ENCODE measurements around the gene INSRR. TPM values are rescaled to one million over a fixed set of nuclear protein-coding genes. Genes with fewer than 3 reads are reported as not detected.

Gene INSRR
- total RNA-seq, 1 donor from 2014 or later: 0.24 TPM

DNA sequence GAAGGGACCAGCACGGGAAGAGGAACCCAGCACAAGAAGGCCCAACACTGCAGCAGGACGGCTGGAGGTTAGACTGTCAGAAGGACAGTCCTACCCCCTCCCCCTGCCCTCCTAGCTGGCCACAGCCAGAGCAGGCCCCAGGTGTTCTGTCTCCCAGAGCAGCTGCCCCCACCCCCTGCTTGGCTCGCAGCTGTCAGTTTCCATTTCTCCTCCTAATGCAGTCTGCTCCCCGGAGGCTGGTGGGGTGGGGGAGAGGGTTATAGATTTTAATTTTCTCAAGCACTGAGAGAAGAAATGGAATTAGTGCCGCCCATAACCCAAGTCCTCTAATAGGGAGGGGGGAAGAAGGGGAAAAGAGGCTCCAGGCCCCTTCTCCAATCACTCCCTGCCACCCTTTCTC is 21.6 kb upstream of the INSRR start:
- DNase-seq (ENCODE audit: low spot score): no peak
- intact Hi-C loops (cut with DNase I): loop anchor here (10.0 kb wide), 1 partner anchor 186 kb away; no protein-coding TSS in a partner anchor

DNA sequence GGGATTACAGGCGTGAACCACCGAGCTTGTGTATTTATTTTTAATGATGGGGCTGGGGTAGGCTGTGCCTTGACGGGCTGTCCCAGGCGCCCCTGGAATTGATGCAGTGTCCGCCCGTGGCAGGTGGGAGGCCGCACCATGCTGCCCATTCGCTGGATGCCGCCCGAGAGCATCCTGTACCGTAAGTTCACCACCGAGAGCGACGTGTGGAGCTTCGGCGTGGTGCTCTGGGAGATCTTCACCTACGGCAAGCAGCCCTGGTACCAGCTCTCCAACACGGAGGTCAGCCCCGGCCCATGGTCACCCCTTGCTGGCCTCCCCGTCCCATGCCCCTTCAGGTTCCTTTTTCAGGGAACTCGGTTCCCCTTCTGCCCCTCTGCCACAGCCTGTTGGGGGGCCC is 21.0 kb upstream of the INSRR start:
- DNase-seq (ENCODE audit: low spot score): no peak
- intact Hi-C loops (cut with DNase I): loop anchor here (10.0 kb wide), 1 partner anchor 185 kb away; no protein-coding TSS in a partner anchor

DNA sequence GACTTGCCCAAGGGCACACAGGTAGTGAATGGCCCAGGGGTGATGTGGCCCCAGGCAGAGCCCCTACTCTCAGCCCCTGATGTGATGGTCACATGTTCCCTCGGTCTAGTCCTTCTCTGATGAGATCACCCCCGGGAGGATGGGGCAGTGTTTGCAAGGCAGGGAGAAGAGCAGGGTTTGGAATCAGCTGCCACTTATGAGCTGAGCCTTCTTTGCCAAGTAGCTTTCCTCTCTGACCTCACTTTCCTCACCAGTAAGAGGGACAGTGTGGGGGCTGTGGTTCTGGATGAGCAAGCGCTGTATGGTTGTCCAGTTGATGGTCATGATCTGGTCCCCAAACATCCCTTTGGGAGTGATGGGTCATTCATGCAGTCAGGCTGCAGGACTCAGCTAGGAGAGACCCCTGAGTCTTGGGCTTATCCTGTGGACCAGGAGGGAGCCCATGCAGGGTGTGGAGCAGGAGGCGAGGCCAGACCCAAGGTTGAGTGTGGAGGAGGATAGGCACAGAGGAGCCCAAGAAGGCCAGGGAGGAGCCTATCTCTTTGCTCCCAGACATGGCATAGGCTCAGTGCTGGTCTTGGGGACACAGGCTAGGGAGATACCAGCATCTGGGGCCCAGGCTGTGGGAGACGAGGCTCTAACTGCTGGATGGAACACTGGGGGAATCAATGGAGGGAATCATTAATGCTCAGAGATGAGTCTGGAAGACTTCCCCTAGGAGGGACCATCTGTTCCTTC is 18.7 kb upstream of the INSRR start:
- DNase-seq (ENCODE audit: low spot score): no peak
- intact Hi-C loops (cut with DNase I): no loop called here

DNA sequence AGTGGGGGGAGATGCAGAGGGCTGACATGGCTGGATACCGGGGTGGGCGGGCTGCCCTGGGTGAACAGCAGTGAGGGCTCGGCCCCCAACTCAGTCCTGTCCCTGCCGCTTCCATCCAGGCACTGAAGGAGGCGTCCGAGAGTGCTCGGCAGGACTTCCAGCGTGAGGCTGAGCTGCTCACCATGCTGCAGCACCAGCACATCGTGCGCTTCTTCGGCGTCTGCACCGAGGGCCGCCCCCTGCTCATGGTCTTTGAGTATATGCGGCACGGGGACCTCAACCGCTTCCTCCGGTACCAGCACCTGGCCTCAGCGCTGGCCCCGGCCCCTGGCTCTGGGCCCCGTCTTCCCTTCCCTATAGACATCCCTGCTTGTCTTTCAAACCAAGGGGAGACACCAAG is 17.4 kb upstream of the INSRR start:
- intact Hi-C loops (cut with DNase I): no loop called here

DNA sequence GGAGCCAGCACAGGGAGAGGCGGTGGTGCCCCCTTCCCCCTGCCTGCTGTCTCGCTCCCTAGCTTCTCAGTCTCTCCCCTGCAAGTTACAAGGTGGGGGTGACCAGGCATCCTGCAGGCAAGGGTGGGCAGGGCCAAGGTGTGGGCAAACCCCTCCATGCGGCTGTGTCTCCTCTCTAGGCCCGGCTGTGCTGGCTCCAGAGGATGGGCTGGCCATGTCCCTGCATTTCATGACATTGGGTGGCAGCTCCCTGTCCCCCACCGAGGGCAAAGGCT is 16.4 kb upstream of the INSRR start:
- no peak for DNase-seq (ENCODE audit: low spot score)
- intact Hi-C loops (cut with DNase I): no loop called here

More for the DNA sequence above, 17.4 kb upstream of the INSRR start:
- no peak for DNase-seq (ENCODE audit: low spot score)

DNA sequence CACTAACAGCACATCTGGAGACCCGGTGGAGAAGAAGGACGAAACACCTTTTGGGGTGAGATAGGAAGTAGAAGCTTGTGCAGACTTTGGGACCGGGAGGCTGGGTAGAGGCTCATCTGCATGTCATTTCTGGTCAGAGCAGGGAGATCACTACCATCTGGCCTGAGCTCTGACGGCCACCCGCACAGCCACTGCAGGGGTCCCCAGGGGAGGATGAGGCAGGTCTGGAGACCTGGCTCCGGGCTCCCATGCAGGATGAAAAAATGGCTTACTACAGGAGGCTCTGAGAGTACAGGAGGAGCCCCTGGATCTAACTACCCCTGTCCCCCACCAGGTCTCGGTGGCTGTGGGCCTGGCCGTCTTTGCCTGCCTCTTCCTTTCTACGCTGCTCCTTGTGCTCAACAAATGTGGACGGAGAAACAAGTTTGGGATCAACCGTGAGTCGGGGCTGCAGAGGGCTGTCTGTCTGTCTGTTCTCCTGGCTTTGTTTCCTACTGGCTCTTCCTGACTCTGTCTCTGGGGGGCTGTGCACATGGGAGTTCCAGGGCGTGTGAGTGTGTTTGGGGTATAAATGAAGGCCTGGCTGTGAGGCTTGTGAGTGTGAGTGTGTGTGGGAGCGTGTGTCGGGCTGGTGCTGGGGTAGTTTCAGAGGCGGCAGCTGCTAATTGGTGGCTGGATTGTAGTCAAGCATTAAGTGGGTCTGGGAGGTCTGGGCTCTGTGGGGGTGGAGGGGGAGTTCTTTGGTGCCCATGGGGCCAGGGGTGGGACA is 15.8 kb upstream of the INSRR start:
- no peak for DNase-seq (ENCODE audit: low spot score)
- intact Hi-C loops (cut with DNase I): no loop called here

DNA sequence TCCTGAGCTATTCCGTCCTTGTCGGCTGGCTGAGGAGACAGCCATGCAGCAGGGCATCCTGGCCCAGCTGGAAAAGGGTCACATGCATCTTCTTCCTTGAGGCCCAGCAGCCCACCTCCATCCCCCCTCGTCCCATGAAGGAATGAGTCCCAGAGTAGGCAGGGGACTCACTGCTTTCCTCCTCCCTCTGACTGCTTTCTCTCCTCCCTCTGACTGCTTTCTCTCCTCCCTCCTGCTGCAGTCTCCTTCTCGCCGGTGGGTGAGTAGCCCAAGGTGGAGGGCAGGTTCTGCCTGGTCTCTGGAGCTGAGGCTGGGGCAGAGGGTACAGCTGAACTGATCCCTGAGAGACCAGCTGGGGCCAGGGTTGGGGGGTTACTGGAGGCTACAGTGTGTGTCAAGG is 15.2 kb upstream of the INSRR start:
- intact Hi-C loops (cut with DNase I): no loop called here
- DNase-seq (ENCODE audit: low spot score): no peak

DNA sequence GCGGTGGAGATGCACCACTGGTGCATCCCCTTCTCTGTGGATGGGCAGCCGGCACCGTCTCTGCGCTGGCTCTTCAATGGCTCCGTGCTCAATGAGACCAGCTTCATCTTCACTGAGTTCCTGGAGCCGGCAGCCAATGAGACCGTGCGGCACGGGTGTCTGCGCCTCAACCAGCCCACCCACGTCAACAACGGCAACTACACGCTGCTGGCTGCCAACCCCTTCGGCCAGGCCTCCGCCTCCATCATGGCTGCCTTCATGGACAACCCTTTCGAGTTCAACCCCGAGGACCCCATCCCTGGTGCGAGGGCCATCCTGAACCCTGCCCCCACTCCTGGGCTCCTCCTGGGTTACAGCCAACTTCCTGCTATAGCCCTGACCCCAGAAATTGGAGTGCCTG is 14.7 kb upstream of the INSRR start:
- DNase-seq (ENCODE audit: low spot score): no peak
- intact Hi-C loops (cut with DNase I): no loop called here

DNA sequence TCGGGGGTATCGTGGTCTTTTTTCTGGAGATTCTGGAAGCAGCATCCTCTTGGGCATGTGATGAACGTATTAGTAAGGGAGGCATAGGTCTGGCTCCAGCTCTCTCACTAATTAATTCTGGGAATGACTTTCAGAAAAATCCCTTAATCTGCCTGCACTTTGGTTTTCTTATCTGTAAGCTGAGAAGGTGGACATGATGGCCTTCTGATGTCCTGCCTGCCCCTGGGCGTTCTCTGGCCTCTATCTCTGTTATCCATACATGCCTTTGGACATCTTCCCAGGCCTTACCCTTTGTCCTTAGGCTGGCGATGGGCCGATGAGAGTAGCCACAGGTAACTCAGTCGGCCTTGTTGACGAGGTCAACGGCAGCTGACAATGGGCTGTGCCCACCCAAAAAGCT is 10.5 kb upstream of the INSRR start:
- intact Hi-C loops (cut with DNase I): no loop called here
- DNase-seq (ENCODE audit: low spot score): no peak

DNA sequence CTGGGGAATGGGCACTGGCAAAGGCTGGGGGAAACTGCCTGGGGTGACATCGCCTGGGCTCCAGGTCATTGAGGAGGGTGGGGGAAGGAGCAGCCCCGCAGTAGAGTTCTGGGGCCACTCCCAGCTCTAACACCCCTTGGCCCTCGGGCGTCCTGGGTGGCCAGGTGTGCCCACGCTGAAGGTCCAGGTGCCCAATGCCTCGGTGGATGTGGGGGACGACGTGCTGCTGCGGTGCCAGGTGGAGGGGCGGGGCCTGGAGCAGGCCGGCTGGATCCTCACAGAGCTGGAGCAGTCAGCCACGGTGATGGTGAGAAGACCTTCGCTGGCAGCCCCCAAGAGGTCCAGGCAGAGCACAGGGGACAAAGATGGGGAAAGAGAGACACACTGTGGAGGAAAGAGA is 9.4 kb upstream of the INSRR start:
- intact Hi-C loops (cut with DNase I): no loop called here
- no peak for DNase-seq (ENCODE audit: low spot score)

DNA sequence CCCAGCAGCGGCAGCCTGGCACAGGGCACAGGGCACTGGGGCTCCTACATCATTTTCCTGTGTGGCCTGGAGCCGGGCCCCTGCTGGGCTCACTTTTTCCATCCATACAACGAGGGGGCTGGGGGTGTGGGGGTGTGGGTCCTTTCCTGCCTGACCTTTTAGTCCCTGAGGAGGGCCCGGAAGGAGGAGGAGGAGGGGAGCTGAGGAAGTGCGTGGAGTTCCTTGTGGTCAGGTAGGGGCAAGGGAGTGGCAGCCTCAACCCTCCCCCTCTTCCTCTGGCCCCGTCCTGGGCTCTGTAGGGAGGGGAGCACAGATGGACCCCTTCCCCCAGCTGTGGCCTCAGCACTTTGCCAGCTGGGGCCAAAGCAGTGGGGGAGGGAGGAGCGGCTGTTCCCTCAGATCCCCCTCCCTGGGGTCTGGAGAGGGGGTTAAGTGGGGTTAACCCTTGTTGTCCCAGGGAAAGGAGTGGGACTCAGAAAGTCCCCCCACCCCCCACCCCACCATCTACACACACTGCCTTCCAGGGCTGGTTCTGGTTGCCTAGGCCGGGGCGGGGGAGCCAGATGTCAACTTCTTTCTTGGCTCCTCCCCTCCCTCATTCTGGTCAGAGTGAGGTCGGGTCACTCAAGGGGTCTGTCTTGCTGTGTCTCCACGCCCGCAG is 7.5 kb upstream of the INSRR start:
- intact Hi-C loops (cut with DNase I): no loop called here
- no peak for DNase-seq (ENCODE audit: low spot score)

DNA sequence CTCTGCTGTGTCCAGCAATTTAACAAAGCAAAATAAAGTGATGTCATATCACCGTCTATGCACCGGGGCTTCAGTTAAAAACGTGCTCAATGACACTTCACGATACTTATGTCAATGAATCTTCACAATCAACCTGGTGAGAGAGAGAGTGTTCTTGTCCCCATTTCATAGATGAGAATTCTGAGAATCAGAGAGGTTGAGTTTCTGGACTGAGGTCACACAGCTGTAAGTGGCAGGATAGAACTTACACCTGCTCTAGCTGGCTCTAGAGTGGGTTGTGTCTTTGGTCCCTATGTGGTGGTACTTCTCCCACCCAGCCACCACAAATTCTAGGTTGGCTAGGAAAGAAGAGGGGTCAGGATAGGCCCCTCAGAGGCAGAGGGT is 6.9 kb upstream of the INSRR start:
- intact Hi-C loops (cut with DNase I): no loop called here
- no peak for DNase-seq (ENCODE audit: low spot score)

DNA sequence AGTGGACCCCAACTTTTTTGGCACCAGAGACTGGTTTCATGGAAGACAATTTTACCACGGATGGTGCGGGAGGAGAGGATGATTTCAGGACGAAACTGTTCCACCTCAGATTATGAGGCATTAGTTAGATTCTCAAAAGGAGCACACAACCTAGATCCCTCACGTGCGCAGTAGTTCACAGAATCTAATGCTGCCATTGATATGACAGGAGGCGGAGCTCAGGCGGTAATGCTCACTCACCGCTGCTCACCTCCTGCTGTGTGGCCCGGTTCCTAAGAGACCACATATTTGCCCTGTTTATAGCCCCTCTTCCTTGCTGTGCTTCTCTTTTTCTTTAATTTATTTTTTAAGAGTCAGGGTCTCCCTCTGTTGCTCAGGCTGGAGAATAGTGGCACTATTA is 6.3 kb upstream of the INSRR start:
- no peak for DNase-seq (ENCODE audit: low spot score)

DNA sequence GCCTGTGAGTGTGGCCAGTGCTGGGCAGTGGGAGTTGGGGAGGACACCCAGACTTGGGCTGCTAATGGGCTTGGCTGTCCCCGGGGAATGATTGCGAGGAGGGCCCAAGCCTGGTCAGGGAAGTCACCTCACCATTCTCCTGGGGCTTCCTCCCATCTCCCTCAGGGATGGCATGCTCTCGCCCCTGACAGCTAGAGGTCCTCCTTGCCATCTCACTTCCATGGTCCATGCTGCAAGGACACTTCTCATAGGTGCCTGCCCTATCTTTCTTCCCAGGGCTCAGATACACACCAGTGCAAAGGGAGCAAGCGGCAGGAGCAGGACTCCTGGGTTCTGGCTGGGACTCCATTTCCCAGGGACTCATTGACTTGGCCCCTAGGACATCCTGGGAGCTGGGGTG is 5.9 kb upstream of the INSRR start:
- intact Hi-C loops (cut with DNase I): no loop called here
- DNase-seq (ENCODE audit: low spot score): no peak

More for the DNA sequence above, 6.3 kb upstream of the INSRR start:
- intact Hi-C loops (cut with DNase I): no loop called here

DNA sequence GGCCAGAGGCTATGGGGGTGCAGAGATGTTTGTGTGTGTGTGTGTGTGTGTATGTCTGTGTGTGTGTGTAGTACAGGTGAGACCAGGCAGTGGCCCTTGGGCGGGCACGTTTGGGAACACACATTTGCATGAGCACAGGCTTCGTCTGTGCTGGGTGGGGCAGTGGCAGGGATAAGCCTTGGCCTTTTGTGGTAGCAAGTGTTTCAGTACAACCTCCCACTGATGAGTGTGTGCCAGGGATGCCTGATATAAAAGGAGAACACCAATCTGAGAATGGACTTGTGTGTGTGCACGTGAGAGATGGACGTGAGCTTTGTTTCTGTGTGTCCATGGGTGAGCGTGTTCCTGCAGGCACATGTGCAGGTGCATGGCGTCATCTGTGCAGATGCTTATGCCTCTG is 4.7 kb upstream of the INSRR start:
- no peak for DNase-seq (ENCODE audit: low spot score)
- intact Hi-C loops (cut with DNase I): no loop called here

DNA sequence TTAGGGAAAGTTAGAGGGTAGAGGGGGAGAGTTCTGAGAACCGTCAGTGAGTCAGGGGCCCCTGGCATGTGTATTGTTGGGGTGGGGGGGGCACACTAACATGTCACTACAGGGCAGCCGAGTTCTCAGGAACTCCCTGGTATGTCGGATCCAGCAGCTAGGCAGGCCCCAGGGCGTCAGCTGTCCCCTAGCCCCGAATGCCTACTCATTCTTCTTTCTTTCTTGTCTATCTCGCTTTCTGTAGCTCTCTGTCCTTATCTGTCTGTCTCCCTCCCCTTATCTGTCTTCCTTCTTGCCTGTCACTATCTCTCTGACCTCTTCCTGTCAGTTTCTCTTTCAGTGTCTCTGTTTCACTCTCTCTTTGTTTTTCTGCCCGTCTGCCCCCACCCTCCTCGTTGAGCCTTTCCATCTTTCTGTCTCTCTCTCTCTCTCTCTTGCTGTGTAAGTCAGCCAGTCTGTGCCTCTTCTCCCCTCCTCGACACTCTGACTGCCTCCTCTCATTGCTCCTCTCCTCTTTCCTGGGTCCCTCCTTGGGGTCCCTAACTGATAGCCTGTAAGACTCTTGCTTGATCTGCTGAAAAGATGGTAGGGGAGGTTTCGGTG is 4.2 kb upstream of the INSRR start:
- intact Hi-C loops (cut with DNase I): no loop called here
- no peak for DNase-seq (ENCODE audit: low spot score)

DNA sequence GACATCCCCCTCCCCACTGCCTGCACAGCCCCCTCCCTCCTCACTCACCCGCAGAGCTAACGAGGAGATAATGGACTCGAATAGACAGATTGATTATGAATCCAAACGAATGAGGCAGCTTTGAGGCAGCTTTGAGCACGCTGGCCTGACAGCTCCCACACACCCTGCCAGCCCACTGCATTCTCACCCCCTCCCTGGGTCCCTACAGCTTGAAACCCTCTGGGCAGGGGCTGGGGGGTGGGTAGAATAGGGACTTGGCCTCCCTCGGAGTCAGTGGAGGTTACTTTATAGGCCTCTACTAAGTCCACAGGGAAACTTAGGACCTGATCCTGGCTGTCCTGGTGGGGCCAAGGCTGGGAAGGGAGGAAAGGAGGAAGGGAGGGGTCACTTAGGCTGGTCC is 3.7 kb upstream of the INSRR start:
- intact Hi-C loops (cut with DNase I): no loop called here
- DNase-seq (ENCODE audit: low spot score): no peak

DNA sequence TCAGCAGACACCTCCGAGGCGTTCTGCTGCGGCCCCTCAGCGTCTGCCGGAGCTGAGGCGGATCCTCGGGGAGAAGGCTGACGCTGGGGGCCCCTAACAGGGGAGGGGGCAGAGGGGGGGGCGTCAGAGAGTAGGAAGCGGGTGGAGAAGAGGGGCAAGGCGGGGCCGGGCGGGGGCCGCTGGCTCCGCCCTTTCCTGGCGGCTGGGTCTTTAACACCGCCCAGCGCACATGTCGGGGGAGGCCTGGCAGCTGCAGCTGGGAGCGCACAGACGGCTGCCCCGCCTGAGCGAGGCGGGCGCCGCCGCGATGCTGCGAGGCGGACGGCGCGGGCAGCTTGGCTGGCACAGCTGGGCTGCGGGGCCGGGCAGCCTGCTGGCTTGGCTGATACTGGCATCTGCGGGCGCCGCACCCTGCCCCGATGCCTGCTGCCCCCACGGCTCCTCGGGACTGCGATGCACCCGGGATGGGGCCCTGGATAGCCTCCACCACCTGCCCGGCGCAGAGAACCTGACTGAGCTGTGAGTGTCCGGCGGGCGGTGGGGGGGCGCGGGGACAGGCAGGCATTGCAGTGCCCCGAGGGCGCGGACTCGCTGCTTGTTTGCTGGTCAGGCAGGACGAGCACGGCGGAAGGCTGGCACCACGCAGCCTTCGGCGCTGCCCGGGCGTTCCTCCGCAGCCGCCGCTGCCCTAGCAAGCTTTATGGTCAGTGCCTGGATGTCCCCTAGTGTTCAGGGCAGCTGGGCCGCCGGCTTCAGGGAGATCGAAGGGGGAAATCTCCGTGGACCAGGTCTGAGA is 1.9 kb upstream of the INSRR start, which contains the start of gene NTRK1:
NTRK1 (plus strand) TSS at position 238 of the 796 bp plus-strand sequence; CDS start at position 308, 70 bp downstream.
- intact Hi-C loops (cut with DNase I): loop anchor here (1.0 to 2.0 kb wide), 2 partner anchors 22 to 60 kb away; no protein-coding TSS in a partner anchor
- no peak for DNase-seq (ENCODE audit: low spot score)

DNA sequence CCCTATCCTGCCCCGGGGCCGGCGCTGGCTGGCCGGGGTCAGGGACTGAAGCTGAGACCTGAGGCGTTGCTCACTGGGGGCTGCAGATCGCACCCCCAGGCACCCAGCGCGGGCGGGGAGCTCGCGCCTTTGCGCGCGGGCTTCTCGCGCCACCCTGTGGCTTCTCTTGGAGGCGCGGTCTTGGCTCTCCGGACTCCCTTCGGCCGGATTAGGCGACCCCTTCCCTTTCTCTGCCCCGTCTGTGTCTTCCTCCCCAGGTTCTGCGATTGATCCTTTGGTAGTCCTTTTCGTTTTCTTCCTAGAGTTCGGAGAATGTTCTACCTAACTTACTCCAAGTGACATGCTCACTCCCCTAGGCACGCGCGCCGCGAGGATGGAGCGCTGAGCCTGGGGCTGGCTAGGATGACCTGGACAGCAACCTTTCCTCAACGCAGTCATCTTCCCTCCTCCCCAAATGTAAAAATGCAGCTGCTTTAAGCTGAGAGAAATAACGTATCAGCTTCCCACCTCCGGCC is 1.3 kb upstream of the INSRR start:
- DNase-seq (ENCODE audit: low spot score): no peak

More for the DNA sequence above, 1.3 kb upstream of the INSRR start:
- intact Hi-C loops (cut with DNase I): loop anchor here (1.0 to 2.0 kb wide), 2 partner anchors 21 to 59 kb away; no protein-coding TSS in a partner anchor

Data from cardiac septum (tissue), 1 donor.